ENCODE results near the gene MAT2A.

DNA sequence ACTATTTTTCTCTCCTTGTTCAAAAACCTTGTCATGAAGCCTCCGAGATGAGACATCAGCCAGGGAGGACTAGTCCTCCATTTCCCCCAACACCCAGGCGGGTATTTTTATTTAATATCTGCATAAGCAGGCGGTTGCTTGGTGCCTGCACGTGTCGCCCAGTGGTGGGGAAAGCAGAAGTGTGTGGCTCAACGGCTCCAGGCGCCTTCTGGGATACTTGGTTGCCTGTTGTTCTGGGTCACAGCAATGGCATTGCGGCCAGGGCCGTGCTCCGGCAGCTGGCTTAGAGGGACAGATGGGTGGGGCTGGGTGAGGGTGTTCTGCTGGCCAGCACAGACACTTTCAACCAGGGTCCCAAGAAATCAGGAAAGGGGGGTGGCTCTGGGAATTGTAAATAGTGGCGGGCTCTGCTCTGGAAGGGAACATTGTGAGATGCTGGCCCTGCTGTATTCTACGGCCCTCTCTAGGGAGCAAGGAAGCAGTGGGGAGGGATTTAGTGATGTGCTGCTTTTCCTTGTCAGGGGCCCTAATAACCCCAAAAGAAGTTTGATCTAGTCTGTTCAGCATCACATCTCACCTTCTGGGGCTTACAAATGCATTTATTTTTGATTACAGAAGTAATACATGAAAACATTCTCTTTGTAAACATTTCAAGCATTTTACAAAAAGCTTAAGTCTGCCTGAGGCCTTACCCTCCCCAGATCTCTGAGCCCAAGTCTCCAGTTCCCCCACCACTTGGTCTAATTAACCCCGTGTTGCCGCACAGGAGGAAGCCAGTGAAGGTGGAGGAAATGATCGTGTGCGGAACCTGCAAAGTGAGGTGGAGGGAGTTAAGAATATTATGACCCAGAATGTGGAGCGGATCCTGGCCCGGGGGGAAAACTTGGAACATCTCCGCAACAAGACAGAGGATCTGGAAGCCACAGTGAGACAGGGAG, 39.5 kb downstream of the MAT2A start:
- TF ChIP-seq EZH2 (IDR thresholded peaks at IDR 0.05; ENCODE audit: low read length, unreplicated experiment) (no peak), CTCF (conservative IDR thresholded peaks at IDR 0.05; ENCODE audit: low read depth, low read length) (no peak), EZH2phosphoT487 (IDR thresholded peaks at IDR 0.05; ENCODE audit: borderline replicate concordance, low read length) (no peak)

All from PC-3 (cell line).